ENCODE data around the gene RORC. TPM values are rescaled to one million over a fixed set of nuclear protein-coding genes. Genes with fewer than 3 reads are reported as not detected.

The RORC gene
- polyA plus RNA-seq, 1 donor (not counting 4 experiments of a cell fraction or from before 2014, with no cell fraction given) = 0.12 TPM

DNA sequence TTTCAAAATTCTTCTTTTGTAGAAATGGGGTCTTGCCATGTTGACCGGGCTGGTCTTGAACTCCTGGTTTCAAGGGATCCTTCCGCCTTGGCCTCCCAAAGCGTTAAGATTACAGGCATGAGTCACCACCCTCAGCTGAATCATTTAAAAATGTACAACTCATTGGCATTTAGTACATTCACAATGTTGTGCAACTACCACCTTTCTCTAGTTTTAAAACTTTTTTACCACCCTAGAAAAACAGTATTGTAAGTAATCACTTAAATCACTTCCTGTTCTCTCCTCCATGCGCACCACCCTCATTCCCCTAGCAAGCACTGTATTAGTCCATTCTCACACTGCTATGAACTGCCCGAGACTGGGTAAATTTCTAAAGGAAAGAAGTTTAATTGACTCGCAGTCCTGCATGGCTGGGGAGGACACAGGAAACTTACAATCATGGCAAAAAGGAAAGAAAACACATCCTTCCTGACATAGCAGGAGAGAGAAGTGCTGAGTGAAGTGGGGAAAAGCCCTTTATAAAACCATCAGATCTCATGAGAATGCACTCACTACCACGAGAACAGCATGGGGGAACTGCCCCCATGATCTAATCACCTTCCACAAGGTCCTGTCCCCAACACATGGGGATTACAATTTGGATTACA, 36.3 kb upstream of the RORC start:
- H2AFZ ChIP-seq (ENCODE audit: control insufficient read depth, low read length) = peak overlapping the region; percentile 54
- no peaks in the 10 kb centered on the region for H3K79me2 ChIP-seq (ENCODE audit: control insufficient read depth, insufficient read depth, low read length)
- H3K27ac ChIP-seq (ENCODE audit: control insufficient read depth, insufficient read depth, low read length) = peak overlapping the region; percentile 73
- no peaks in the 10 kb centered on the region for H3K27me3 ChIP-seq (ENCODE audit: control insufficient read depth, extremely low read depth, insufficient read depth, low read length)
- TF ChIP-seq, protein P1, sequence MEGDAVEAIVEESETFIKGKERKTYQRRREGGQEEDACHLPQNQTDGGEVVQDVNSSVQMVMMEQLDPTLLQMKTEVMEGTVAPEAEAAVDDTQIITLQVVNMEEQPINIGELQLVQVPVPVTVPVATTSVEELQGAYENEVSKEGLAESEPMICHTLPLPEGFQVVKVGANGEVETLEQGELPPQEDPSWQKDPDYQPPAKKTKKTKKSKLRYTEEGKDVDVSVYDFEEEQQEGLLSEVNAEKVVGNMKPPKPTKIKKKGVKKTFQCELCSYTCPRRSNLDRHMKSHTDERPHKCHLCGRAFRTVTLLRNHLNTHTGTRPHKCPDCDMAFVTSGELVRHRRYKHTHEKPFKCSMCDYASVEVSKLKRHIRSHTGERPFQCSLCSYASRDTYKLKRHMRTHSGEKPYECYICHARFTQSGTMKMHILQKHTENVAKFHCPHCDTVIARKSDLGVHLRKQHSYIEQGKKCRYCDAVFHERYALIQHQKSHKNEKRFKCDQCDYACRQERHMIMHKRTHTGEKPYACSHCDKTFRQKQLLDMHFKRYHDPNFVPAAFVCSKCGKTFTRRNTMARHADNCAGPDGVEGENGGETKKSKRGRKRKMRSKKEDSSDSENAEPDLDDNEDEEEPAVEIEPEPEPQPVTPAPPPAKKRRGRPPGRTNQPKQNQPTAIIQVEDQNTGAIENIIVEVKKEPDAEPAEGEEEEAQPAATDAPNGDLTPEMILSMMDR (optimal IDR thresholded peaks at IDR 0.05 in 1 of 3, IDR thresholded peaks at IDR 0.05 in 1 of 3, conservative IDR thresholded peaks at IDR 0.05 in 1 of 3; ENCODE audit: extremely low read depth in 1 of 3, insufficient read depth in 2 of 3, low read length in 3 of 3) = no peak
- no peak for TF ChIP-seq EZH2 (IDR thresholded peaks at IDR 0.05; ENCODE audit: low read length)
- no peak overlapping the region for H3K4me3 ChIP-seq (ENCODE audit: control insufficient read depth in 2 of 3, extremely low read depth in 1 of 3, insufficient read depth in 2 of 3, low read depth in 1 of 3, low read length in 3 of 3)
- DNase-seq (ENCODE audit: low read depth, low spot score) (peak; percentile 57), FAIRE-seq (peak; percentile 44)
- H3K4me2 ChIP-seq (ENCODE audit: control insufficient read depth, extremely low read depth, insufficient read depth, low read depth, low read length) = peak overlapping the region; percentile 25
- dilution Hi-C loops (cut with MboI; ENCODE audit: extremely low pct_ligation_motif_present, low sequenced_read_pairs) = no loop called here
- no peaks in the 10 kb centered on the region for H3K9me1 ChIP-seq (ENCODE audit: control insufficient read depth, extremely low read depth, insufficient read depth, low read length)
- H3K9me3 ChIP-seq (ENCODE audit: control insufficient read depth, low read depth, low read length) = no peaks in the 10 kb centered on the region
- H3K9ac ChIP-seq (ENCODE audit: control insufficient read depth, extremely low read depth, insufficient read depth, low read length) = peak overlapping the region; percentile 23
- H3K36me3 ChIP-seq (ENCODE audit: control insufficient read depth in 2 of 2, extremely low read depth in 1 of 2, insufficient read depth in 2 of 2, low read length in 2 of 2) = peaks cover 0 to 2% of the 10 kb centered on the region in 2 experiments
- peaks cover 10% of the 10 kb centered on the region for H3K4me1 ChIP-seq (ENCODE audit: control insufficient read depth, extremely low read depth, insufficient read depth, low read length)
- H4K20me1 ChIP-seq (ENCODE audit: control insufficient read depth, extremely low read depth, insufficient read depth, low read length) = no peaks in the 10 kb centered on the region

DNA sequence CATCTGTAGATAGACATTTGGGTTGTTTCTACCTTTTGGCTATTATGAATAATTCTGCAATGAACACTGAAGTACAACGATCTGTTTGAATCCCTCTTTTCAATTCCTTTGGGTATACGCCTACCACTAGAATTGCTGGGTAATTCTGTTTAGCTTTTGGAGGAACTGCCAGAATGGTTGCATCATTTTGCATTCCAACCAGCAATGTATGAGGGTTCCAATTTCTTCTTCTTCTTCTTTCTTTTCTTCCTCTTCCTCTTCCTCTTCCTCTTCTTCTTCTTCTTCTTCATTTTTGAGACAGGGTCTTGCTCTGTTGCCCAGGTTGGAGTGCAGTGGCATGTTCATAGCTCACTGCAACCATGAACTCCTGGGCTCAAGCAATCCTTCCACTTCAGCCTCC, 35.7 kb upstream of the RORC start:
- TF ChIP-seq EZH2 (IDR thresholded peaks at IDR 0.05; ENCODE audit: low read length) = no peak
- TF ChIP-seq, protein P1 (optimal IDR thresholded peaks at IDR 0.05 in 1 of 3, IDR thresholded peaks at IDR 0.05 in 1 of 3, conservative IDR thresholded peaks at IDR 0.05 in 1 of 3; ENCODE audit: extremely low read depth in 1 of 3, insufficient read depth in 2 of 3, low read length in 3 of 3) = no peak
- dilution Hi-C loops (cut with MboI; ENCODE audit: extremely low pct_ligation_motif_present, low sequenced_read_pairs) = no loop called here
- H3K4me1 ChIP-seq (ENCODE audit: control insufficient read depth, extremely low read depth, insufficient read depth, low read length) = peaks cover 10% of the 10 kb centered on the region
- no peaks in the 10 kb centered on the region for H3K9me1 ChIP-seq (ENCODE audit: control insufficient read depth, extremely low read depth, insufficient read depth, low read length)
- H3K4me3 ChIP-seq (ENCODE audit: control insufficient read depth in 2 of 3, extremely low read depth in 1 of 3, insufficient read depth in 2 of 3, low read depth in 1 of 3, low read length in 3 of 3) = no peak overlapping the region
- no peak overlapping the region for H3K9ac ChIP-seq (ENCODE audit: control insufficient read depth, extremely low read depth, insufficient read depth, low read length)
- DNase-seq (ENCODE audit: low read depth, low spot score) (no peak), FAIRE-seq (no peak)
- H3K27me3 ChIP-seq (ENCODE audit: control insufficient read depth, extremely low read depth, insufficient read depth, low read length) = no peaks in the 10 kb centered on the region
- no peak overlapping the region for H3K4me2 ChIP-seq (ENCODE audit: control insufficient read depth, extremely low read depth, insufficient read depth, low read depth, low read length)
- H3K9me3 ChIP-seq (ENCODE audit: control insufficient read depth, low read depth, low read length) = no peaks in the 10 kb centered on the region
- H3K79me2 ChIP-seq (ENCODE audit: control insufficient read depth, insufficient read depth, low read length) = no peaks in the 10 kb centered on the region
- no peak overlapping the region for H2AFZ ChIP-seq (ENCODE audit: control insufficient read depth, low read length)
- H4K20me1 ChIP-seq (ENCODE audit: control insufficient read depth, extremely low read depth, insufficient read depth, low read length) = no peaks in the 10 kb centered on the region
- peak overlapping the region; percentile 73 for H3K27ac ChIP-seq (ENCODE audit: control insufficient read depth, insufficient read depth, low read length)
- no peaks in the 10 kb centered on the region for H3K36me3 ChIP-seq (ENCODE audit: control insufficient read depth in 2 of 2, extremely low read depth in 1 of 2, insufficient read depth in 2 of 2, low read length in 2 of 2)

Data from keratinocyte (primary cell).